ENCODE data around the gene GRAP2.
"Not testable (repeated sequence)": the region's sequence is repeated elsewhere in the genome, so short reads cannot be mapped to it uniquely, and the experiment has no call there.

GRAP2 gene

DNA sequence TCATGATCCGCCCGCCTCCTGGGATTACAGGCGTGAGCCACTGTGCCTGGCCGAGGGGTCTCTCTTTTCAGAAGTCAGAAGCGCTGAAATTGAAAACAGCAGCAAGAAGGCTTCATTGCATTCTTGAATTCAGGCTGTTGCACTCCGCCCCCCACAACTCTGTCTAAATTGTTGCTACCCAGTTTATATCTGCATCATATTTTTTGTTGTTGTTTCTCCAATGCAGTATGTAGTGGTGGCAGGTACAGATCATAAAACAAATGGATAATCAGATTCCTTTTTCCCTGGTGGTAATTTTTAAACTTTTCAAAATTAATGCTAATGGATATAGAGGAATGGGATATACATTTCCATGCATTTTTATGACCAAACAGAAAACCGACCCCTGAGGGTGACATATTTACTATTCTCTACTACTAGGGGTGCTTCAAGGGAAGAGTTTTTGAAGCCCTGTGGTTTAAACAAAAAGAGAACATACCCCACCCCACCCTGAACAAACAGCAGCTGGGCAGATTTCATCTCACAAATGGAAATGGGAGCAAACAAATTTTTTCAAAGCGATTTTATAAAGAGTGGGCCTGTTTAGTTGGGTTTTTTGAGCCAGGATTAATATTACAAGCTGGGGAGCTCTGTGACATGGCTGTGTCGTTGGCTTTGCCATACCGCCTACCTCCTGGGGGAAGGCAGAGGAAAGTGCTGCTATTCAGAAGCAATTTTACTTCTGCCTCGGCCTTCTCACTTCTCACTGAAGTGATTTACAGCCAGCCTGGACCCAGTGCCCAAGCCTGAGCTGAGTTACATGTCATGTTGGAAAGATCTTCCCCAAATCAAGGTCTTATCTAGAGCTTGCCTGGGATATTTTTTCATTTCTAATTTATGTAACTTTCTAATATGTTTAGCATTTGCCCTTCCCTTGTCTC lies 43.3 kb downstream of the GRAP2 start:
- no peak for DNase-seq

DNA sequence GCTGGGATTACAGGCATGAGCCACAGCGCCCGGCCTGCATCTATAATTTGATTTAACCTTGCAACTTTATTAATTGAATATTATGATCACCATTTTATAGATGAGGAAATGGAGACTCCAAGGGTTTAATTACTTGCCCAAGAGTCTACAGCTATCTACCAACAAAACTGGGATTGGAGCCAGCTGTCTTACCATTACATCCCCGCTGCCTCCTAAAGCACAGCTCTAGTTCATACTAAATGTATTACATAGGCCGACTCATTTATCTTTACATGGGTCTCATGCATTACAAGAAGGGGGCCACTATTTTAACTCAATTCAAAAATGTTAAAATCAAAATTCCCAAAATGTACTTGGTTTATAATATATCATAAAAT lies 45.2 kb downstream of the GRAP2 start:
- DNase-seq = no peak

DNA sequence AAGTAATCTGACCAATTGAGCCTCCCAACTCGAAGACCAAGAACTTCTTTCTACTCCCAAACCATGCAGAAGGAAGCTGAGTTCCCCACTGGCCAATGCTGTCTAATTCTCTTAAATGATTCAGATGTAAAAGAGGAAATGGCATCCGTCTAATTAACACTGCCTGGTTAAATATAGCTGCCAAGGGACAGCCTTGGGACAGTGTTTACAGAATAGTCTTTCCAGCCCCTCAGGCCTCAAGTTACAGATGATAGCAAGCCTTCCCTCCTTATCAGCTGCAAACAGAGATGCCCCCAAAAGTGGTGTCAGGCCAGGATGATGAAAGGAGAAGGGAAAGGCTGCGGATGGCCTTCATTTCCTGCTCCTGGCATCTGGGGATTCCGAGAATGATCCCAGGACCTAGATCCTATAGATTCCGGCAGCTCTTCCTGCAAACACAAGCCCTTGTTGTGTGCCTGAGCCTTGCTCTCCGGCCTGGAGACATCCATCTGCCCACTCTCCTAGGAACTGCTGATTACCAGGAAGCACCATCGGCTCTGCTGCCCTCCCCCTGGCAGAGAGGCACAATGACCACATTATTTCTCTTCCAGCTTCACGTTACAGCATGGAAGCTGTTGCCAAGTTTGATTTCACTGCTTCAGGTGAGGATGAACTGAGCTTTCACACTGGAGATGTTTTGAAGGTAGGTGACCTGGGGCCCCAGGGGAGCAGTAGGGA lies 45.8 kb downstream of the GRAP2 start:
- DNase-seq = peak in 8 of 56 donors; percentile 7 to 32 (median 16)

DNA sequence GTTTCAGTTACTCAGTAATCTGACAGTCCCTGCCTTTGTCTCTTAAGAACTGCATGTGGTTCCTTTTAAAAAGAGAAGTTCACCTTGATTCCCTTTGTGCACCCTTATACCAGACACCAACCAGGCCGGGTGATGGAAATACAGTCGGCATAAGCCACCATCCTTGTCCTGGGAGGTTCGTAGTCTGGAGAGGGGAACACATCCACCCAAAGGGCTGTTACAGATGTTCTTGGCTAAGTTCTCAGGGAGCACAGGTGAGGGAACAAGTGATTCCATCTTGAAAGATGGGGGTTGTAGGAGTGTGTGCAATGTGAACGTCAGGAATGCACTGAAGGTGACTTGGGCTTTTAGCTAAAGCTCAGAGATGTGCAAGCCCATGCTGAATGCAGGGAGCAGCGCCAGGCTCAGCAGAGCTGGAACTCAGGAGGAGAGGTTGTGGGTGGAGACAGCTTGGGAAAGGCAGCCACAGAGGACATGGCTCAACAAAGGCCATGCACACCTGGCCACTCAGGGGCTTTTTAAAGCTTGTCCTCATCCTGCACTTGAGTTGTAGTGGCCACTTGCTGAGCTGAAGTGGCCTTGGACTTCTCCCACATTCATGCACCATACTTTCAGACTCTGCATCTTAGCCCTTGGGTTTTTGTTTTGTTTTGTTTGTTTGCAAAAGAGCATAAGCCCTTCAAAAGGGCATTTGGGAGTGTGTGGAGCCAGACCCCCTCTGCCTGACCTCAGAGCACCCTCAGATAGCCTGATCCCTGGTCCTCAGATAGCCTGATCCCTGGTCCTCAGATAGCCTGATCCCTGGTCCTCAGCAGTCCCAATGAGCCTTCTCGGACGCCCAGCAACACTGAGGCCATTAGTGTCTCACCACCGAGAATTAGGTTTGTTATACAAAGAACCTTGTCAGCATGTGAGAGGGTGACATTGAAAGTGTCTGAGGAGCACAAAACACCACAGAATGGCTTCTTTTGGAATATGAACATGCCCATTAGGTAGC lies 46.6 kb downstream of the GRAP2 start:
- DNase-seq = no peak

DNA sequence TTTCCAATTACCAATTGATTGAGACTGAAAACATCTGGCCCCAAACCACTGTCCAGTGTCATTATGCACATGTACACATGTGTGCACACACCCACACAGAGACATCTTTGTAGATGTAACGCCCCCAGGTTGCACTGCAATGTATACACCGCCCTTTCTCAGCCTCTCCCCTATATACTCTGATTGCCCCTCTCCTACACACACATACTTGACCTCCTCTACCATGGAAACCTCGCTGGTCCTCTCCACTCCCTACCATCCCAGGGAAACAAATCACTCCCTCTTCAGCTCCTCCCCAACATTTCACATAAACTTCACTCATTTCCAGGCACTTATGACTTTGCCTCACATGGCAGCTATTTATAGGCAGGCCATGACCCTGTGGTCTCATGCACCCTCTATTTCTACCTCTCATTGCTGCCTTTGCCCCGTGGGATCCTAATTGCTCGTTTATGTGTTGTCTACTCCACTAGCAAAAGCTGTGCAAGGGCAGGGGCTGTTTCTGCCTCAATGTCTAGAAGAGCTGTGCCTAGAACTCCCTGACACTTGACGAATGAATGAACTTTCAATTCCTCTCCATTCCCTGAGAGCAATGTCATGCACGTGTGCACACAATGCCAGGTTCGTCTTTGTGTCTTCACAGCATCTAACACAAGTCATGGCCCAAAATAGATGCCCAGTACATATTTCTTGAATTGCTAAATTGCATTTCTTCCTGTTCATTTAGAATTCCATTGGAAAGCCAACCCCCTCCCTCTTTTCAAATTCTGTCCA lies 49.3 kb downstream of the GRAP2 start:
- no peak for DNase-seq

DNA sequence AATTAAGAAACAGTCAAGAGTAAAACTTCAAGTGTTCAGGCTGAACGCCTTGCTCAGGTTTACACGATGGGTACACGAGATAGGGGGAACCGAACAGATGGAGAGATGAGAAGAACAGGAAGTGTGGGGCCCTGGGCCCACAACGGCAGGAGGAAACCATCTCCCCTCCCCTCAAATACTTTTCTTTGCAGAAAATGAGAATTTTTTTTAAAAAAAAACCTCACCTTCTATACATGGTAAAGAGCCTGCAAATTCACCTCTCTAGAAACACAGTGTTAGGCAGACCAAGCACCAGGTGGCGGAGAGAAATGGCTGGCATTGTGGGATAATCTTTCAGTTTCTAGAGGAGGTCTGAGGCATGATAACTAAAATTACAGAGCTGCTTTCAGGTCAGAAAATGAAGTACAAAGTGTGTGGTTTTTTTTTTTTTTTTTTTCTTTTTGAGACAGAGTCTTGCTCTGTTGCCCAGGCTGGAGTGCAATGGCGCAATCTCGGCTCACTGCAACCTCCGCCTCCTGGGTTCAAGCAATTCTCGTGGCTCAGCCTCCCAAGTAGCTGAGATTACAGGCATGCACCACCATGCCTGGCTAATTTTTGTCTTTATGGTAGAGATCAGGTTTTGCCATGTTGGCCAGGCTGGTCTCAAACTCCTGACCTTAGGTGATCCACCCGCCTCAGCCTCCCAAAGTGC lies 50.9 kb downstream of the GRAP2 start:
- not testable (repeated sequence) for DNase-seq

DNA sequence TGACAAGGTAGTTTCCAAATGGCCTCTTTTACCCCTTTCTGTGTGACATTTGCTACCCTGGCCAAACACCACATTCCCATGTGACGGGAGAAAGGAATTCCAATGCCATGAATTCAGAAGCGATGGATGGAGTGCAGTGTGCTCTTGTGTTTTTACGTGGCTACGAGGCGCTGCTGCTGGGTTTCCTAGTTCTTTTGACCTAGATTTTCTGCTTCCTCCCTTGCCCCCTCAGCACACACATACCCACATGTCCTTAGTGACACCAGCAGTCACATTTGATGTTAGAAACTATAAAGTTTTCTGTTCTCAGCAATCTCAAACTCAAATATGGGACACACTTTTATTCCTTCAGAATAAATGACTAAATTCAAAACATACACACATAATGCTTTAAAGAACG lies 51.5 kb downstream of the GRAP2 start:
- DNase-seq = no peak

DNA sequence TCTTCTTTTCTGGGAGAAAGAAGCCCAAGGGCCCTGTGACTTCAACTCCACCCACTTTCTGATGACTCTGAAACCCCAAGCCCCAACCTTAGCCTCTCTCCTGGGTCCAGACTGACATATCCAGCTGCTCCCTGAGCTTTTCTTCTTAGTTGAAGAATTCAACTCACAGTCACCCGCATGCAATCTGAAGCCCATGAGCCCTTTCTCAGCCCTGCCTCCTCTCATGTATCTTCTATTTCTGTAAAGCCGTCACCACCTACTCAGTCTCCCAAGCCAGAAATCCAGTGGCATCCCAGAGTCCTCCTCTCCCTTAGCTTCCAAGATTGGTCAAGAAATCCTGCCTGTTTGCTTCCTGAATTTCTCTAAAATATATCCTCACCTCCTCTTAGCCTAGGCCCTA lies 52.2 kb downstream of the GRAP2 start:
- DNase-seq = peak in 3 of 56 donors; percentile 8 to 18 (median 14)

DNA sequence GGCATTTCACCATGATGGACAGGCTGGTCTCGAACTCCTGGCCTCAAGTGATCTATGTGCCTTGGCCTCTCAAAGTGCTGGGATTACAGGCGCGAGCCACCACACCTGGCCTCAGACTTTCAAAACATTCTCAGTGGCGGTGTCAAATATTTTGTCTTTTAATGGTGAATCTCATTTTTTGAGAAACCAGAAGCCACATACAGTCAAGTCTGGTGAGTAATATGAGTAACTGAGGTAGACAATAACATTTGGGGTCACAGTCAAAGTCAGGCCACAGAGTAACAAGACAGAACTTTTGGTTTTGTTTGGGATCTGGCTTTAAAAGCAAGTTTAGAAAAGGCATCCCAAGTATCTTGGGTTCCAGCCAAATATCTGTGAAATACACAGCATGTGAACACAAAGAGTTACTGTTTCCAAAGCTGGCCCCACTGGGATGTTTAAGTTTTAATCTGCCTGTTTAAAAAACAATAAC lies 53.7 kb downstream of the GRAP2 start:
- peak in 1 of 56 donors; percentile 18 for DNase-seq

DNA sequence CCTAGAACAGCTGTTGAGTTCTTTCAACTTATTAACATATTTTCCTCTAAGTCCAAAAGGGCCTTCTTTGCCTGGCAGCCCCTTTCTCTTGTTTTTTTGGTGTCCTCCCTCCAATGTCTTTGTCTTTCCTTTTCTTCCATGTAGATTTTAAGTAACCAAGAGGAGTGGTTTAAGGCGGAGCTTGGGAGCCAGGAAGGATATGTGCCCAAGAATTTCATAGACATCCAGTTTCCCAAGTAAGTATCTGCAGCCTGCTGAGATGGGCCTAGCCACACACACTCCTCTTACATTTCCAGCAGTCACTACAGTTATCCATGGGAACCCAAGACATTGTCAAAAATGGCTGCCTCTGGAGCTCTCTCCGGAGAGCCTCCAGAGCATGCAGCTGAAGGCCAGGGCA lies 54.8 kb downstream of the GRAP2 start:
- DNase-seq = no peak

DNA sequence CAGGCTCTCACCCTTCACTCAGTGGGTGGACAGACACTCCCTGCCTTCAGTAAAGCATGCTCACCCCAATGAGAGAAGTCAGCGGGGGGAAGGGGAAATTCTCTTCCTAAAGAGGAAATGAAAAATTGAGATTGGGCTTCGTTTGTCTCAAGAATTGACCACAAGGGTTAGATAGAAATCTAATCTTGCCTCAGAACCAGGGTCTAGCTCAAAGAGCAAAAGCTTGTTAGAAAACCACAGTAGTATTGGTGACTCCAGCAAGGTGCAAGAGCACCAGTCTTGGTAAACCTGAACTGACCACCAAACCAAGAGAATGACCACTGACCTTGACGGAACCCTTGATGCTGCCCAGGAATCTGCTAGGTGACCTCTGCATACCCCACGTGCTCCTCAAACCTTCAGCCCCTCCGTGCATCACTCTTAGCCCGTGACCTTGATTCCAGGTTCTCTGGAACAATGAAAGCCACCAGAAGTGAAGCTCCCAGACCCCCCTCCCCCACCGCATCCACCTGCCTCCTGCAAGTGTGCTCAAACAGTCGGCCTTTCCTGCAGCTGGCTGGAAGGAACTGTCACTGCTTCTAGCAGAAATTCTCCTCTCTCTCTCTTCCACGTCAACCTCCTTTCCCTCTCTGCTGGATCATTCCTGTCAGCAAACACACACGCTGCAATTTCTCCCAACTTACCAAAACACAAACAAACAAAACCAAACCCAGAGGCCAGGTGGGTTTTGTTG lies 56.2 kb downstream of the GRAP2 start:
- DNase-seq = no peak

DNA sequence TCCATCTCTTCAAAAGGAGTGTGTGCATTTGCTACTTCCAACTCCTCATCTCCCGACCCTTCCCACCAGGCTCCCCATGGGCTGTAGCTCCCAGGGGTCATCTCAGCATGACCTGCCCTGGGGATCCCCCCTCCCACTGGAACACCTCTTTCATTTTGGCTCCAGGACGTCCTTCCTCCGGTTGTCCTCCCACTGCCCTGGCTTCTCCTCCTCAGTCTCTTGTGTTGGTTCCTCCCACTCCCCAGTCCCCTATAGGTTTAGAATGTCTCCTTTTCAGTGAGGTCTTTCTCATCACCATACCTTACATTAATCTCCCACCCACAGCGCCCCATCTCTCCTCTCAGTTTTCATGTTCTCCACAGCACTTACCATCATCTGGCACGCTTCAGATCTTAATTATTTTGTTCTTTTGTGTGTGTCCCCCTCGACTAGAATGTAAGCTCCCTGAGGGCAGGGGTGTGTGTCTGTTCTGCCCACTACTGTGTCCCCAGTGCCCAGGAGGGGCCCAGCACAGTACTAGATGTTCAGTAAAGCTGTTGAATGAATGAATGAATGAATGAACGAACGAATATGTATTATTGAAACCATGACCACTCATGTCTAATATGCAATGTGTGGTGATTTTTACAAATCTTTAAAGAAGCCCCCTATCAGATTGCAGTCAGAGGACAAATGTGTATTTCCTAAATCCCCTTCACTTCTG lies 57.3 kb downstream of the GRAP2 start:
- no peak for DNase-seq

DNA sequence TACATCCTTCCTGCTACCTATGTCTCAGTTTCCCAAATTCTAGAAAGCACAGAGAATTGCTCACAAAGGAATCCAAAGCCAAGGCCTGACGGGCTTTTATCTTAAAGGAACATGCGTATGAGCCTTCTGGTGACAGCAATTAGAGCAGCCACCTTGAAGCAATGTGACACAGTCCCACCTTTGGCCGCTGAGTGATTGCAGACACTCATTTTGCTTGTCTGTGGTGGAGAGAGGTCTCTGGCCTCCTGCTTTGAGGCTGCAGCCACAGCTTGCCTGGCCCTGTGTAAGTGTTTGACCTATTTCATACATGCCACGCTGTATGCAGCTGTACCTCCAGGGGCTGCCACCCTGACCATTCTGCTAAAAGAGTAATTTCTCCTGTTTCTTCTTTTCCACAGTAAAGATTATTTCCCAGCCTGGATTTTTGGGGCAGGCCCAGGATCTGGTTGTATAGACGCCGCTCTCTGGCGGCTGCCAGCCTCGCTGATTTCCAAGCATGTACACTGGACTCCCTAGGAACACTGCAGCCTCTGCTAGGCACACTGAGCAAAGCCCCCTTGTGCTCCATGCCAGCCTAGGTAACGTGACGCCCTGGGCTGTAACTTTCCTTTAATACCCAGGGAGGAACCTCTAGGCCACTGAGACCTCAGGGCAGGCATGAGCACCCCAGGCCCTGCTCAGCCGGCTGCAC lies 58.2 kb downstream of the GRAP2 start:
- no peak for DNase-seq

DNA sequence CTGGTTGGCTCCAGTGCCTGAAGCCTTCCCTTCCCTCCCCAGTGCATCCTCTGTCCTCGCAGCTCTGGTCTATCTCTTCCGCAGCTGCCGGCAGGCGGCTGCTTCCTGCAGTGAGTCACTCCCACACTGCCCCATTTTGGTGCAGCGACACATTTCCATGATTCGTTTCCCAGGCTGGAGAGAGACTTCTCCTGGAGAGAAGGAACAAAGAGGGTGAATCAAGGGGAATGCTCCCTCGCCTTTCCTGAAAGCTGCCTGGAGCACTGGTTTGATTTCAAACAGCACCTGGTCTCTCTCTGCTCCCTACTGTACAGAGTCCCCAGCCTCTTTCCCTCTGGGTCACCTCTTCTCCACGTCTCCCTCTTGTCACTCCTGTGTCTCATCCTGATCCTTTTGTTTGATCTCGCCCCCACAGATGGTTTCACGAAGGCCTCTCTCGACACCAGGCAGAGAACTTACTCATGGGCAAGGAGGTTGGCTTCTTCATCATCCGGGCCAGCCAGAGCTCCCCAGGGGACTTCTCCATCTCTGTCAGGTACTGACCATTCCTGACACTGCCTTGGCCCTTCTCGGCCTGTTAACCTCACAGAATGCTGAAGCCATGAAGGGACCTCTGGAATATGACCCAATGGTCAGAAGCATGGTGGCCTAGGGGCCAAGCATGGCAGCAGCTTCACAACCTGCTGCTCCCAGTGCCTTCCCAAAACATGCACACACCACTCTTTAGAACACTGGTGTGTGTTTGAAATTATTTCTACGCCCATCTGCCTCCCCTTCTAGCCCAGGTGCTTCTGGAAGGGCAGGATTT lies 59.0 kb downstream of the GRAP2 start, which contains the start of gene TMA7B:
Gene TMA7B, plus strand, starts transcription at position 758 of the 808 bp plus-strand sequence. CDS start 3,978 bp downstream, outside the sequence.
- peak in 3 of 56 donors; percentile 4 to 29 (median 9) for DNase-seq

DNA sequence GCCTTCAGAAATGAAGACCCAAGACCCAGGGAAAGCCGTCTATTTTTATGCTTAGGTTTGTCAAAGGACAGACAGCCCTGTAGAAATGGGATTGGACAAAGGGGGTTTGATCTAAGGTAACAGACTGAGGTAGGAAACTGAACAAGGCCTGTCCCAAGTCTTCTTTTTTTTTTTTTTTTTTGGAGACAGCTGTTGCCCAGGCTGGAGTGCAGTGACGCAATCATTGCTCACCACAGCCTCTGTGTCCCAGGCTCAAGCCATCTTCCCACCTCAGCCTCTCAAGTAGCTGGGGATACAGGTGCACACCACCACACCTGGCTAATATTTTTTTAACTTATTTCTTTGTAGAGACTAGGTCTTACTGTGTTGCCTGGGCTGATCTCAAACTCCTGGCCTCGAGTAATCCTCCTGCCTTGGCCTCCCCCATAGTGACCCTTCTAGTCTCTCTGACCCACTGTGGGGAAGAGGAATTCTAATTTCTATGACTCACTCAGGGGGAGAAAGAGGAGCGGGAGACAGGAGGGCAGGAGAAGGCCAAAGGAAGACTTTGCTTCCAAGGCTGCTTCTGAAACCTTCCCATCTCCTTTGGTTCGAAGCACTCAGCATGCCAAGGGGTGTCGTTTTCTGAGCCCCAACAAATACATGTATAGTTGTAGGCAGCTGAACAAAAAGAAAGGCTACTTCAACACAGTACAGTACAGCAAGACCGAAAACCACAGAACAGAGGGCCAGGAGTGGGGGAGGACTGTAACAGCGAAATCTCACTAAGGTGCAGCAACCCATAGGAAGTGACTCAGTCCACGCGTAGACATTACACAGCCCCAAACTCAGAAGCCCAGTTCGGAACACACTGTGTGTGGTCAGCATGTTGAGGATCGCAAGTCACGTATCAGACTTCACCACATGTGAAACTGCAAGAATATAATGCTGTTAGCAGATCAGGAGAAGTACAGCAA lies 60.2 kb downstream of the GRAP2 start:
- no peak for DNase-seq
